HepG2 (cell line): ENCODE data around the gene KCNQ2. TPM values are rescaled to one million over a fixed set of nuclear protein-coding genes. Genes with fewer than 3 reads are reported as not detected.
A peak's percentile ranks its signal among the peaks of the same experiment; 100 is the strongest.

Experiments
- DR1 ChIP-seq: sonication (generic); formaldehyde crosslinking; IDR thresholded peaks from 2 replicates; pipeline ENCODE4 v1.8.0; 2021; ENCODE audit warnings: mild to moderate bottlenecking, missing genetic modification reagents, inconsistent platforms
- FOXO1 ChIP-seq: sonication (generic); formaldehyde crosslinking; IDR thresholded peaks from 2 replicates; pipeline ENCODE4 v1.4.0; 2020; ENCODE audit warnings: missing genetic modification reagents
- HHEX ChIP-seq: IDR thresholded peaks from 2 replicates; pipeline ENCODE4 v1.6.1; 2016; ENCODE audit warnings: control low read depth
- KDM5B ChIP-seq: sonication (generic); formaldehyde crosslinking; IDR thresholded peaks from 2 replicates; pipeline ENCODE4 v1.4.0; 2020; ENCODE audit warnings: missing genetic modification reagents, mild to moderate bottlenecking, borderline replicate concordance
- PHB2 ChIP-seq: fragments of 450-650 bp; IDR thresholded peaks from 2 replicates; pipeline ENCODE4 v1.6.1; 2018; ENCODE audit not compliant: partially characterized antibody
- RBM39 ChIP-seq: fragments of 200-400 bp; formaldehyde crosslinking; IDR thresholded peaks from one replicate; pipeline ENCODE4 v1.6.1; 2018; ENCODE audit warnings: antibody characterized with exemption, mild to moderate bottlenecking, low read depth, low read length; ENCODE audit not compliant: poor library complexity, severe bottlenecking
- SMAD1 ChIP-seq: sonication (generic); formaldehyde crosslinking; IDR thresholded peaks from 2 replicates; pipeline ENCODE4 v1.4.0; 2020; ENCODE audit warnings: missing genetic modification reagents, low read depth, mild to moderate bottlenecking, borderline replicate concordance
- SMARCC2 ChIP-seq: fragments of 450-650 bp; IDR thresholded peaks from 2 replicates; pipeline ENCODE4 v1.6.1; 2017; ENCODE audit warnings: antibody characterized with exemption, mild to moderate bottlenecking
- ZEB1 ChIP-seq: IDR thresholded peaks from 2 replicates; pipeline ENCODE4 v1.6.1; 2012; ENCODE audit warnings: mild to moderate bottlenecking, low read depth, inconsistent platforms; ENCODE audit not compliant: insufficient replicate concordance
- ZNF207 ChIP-seq: fragments of 450-650 bp; IDR thresholded peaks from 2 replicates; pipeline ENCODE4 v1.6.1; 2016; ENCODE audit warnings: antibody characterized with exemption, borderline replicate concordance
- ZNF230 ChIP-seq: sonication (generic); formaldehyde crosslinking; IDR thresholded peaks from 2 replicates; pipeline ENCODE4 v1.4.0; 2020; ENCODE audit warnings: mild to moderate bottlenecking, missing genetic modification reagents
- ZNF33B ChIP-seq: sonication (generic); formaldehyde crosslinking; IDR thresholded peaks from 2 replicates; pipeline ENCODE4 v1.5.1; 2020; ENCODE audit warnings: mild to moderate bottlenecking, missing genetic modification reagents
- ZNF850 ChIP-seq: sonication (generic); formaldehyde crosslinking; conservative IDR thresholded peaks from 2 replicates; pipeline ENCODE4 v1.9.0; 2021; ENCODE audit warnings: mild to moderate bottlenecking, missing genetic modification reagents
- ZSCAN9 ChIP-seq: IDR thresholded peaks from 2 replicates; pipeline ENCODE4 v1.6.1; 2016; ENCODE audit warnings: borderline replicate concordance
- polyA plus RNA-seq, 8 experiments: library from polyadenylated mRNA; depleted of rRNA in 3 of 8; stranded (reverse) in 7 of 8; unstranded in 1 of 8; fragments of >200 nt; fragmentation: Illumina TruSeq in 4 of 8; extraction: Trizol in 4 of 8; gene quantifications; 2 replicates each; pipeline versions ENCODE4 v1.2.1 to v1.2.3, GENCODE V29; 2011 to 2016; ENCODE audit warnings: low read depth in 4 of 8, missing spikeins in 1 of 8, mixed read lengths in 1 of 8; ENCODE audit not compliant: insufficient read depth in 1 of 8
- total RNA-seq, 5 experiments: library from RNA; depleted of rRNA; stranded (reverse); fragments of >200 nt; fragmentation: Illumina TruSeq; extraction: Trizol; gene quantifications; 2 replicates each; pipeline ENCODE4 v1.2.3, GENCODE V29; 2016; ENCODE audit warnings: low read depth in 1 of 5
- TF ChIP-seq, protein P1 (sequence below): IDR thresholded peaks from 2 replicates; pipeline ENCODE4 v1.6.1; 2016
- TF ChIP-seq, protein P2 (sequence below): sonication (generic); formaldehyde crosslinking; IDR thresholded peaks from 2 replicates; pipeline ENCODE4 v1.9.0; 2021; ENCODE audit warnings: mild to moderate bottlenecking, missing genetic modification reagents
- TF ChIP-seq, protein P3 (sequence below): sonication (generic); IDR thresholded peaks from 2 replicates; pipeline ENCODE4 v1.6.1; 2016; ENCODE audit warnings: low read depth, borderline replicate concordance
- TF ChIP-seq, protein P4 (sequence below): sonication (generic); formaldehyde crosslinking; conservative IDR thresholded peaks from 2 replicates; pipeline ENCODE4 v1.8.1; 2023; ENCODE audit warnings: missing genetic modification reagents

KCNQ2 gene
- total and polyA plus RNA-seq, 2 of the 13 experiments (the other 11 are each of a cell fraction or from before 2014, with no cell fraction given): not detected

DNA sequence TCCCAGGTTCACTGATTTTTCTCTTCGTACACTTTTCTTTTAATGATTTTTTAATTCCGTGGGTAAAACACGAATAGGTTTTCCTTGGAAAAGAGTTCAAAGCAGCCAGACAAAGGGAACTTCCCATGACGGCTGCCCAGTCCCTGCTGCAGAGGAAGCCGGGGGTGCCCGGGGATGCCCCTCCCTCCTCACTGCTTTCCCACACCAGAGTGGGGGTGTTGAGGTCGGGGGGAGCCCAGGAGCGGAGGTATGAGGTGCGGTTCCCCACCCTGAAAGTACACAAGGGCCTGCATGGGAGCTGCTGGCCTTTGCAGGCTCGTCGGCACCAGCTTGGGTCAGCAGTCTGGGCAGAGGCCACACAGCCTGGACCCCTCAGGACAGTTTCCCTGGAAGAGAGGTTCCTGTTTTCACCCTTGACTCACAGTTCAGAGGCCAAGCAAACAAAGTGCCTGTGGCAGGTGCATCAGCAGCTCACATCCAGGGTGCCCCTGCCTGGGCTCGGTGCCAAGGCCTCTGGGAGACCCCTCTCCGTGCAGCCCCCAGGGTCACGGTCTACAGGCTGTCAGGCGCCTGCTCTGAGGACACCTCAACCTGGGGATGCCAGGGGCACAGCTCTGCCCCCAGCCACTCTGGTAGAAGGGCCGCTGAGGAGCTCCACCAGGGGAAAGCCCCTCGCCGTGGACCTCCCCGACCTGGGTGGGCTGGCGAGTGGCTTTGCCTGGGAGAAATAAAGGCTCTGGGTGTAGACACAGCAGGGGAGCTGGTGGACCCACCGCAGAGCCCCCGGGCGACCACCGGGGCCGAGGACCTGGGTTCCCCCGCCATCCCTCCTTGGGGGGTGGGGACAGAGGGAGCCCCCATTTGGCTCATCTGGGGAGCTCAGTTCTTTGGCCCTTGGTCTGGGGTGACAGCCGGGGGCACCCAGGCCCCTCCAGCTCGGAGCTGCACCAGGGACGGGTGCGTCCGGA, 95.9 kb downstream of the KCNQ2 start (continued):
- TF ChIP-seq, protein P1, sequence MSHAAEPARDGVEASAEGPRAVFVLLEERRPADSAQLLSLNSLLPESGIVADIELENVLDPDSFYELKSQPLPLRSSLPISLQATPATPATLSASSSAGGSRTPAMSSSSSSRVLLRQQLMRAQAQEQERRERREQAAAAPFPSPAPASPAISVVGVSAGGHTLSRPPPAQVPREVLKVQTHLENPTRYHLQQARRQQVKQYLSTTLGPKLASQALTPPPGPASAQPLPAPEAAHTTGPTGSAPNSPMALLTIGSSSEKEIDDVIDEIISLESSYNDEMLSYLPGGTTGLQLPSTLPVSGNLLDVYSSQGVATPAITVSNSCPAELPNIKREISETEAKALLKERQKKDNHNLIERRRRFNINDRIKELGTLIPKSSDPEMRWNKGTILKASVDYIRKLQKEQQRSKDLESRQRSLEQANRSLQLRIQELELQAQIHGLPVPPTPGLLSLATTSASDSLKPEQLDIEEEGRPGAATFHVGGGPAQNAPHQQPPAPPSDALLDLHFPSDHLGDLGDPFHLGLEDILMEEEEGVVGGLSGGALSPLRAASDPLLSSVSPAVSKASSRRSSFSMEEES (CRISPR knock-in tag): no peak
- no peak for TF ChIP-seq HHEX
- TF ChIP-seq, protein P2, sequence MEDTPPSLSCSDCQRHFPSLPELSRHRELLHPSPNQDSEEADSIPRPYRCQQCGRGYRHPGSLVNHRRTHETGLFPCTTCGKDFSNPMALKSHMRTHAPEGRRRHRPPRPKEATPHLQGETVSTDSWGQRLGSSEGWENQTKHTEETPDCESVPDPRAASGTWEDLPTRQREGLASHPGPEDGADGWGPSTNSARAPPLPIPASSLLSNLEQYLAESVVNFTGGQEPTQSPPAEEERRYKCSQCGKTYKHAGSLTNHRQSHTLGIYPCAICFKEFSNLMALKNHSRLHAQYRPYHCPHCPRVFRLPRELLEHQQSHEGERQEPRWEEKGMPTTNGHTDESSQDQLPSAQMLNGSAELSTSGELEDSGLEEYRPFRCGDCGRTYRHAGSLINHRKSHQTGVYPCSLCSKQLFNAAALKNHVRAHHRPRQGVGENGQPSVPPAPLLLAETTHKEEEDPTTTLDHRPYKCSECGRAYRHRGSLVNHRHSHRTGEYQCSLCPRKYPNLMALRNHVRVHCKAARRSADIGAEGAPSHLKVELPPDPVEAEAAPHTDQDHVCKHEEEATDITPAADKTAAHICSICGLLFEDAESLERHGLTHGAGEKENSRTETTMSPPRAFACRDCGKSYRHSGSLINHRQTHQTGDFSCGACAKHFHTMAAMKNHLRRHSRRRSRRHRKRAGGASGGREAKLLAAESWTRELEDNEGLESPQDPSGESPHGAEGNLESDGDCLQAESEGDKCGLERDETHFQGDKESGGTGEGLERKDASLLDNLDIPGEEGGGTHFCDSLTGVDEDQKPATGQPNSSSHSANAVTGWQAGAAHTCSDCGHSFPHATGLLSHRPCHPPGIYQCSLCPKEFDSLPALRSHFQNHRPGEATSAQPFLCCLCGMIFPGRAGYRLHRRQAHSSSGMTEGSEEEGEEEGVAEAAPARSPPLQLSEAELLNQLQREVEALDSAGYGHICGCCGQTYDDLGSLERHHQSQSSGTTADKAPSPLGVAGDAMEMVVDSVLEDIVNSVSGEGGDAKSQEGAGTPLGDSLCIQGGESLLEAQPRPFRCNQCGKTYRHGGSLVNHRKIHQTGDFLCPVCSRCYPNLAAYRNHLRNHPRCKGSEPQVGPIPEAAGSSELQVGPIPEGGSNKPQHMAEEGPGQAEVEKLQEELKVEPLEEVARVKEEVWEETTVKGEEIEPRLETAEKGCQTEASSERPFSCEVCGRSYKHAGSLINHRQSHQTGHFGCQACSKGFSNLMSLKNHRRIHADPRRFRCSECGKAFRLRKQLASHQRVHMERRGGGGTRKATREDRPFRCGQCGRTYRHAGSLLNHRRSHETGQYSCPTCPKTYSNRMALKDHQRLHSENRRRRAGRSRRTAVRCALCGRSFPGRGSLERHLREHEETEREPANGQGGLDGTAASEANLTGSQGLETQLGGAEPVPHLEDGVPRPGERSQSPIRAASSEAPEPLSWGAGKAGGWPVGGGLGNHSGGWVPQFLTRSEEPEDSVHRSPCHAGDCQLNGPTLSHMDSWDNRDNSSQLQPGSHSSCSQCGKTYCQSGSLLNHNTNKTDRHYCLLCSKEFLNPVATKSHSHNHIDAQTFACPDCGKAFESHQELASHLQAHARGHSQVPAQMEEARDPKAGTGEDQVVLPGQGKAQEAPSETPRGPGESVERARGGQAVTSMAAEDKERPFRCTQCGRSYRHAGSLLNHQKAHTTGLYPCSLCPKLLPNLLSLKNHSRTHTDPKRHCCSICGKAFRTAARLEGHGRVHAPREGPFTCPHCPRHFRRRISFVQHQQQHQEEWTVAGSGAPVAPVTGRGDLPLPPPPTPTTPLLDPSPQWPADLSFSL (CRISPR knock-in tag): no peak
- TF ChIP-seq SMARCC2: no peak
- no peak for TF ChIP-seq DR1
- TF ChIP-seq ZNF850: no peak
- peak; percentile 43; the same call in 1 of the 2 replicates for TF ChIP-seq KDM5B (CRISPR knock-in tag)
- no peak for TF ChIP-seq SMAD1 (CRISPR knock-in tag)
- TF ChIP-seq ZSCAN9: no peak
- no peak for TF ChIP-seq ZNF207
- no peak for TF ChIP-seq ZEB1
- TF ChIP-seq, protein P3, sequence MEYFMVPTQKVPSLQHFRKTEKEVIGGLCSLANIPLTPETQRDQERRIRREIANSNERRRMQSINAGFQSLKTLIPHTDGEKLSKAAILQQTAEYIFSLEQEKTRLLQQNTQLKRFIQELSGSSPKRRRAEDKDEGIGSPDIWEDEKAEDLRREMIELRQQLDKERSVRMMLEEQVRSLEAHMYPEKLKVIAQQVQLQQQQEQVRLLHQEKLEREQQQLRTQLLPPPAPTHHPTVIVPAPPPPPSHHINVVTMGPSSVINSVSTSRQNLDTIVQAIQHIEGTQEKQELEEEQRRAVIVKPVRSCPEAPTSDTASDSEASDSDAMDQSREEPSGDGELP: no peak
- no peak for TF ChIP-seq ZNF33B
- TF ChIP-seq ZNF230 (CRISPR knock-in tag): no peak
- TF ChIP-seq, protein P4, sequence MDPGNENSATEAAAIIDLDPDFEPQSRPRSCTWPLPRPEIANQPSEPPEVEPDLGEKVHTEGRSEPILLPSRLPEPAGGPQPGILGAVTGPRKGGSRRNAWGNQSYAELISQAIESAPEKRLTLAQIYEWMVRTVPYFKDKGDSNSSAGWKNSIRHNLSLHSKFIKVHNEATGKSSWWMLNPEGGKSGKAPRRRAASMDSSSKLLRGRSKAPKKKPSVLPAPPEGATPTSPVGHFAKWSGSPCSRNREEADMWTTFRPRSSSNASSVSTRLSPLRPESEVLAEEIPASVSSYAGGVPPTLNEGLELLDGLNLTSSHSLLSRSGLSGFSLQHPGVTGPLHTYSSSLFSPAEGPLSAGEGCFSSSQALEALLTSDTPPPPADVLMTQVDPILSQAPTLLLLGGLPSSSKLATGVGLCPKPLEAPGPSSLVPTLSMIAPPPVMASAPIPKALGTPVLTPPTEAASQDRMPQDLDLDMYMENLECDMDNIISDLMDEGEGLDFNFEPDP: no peak
- no peak for TF ChIP-seq RBM39
- no peak for TF ChIP-seq PHB2
- TF ChIP-seq FOXO1 (CRISPR knock-in tag): no peak
